Measurements from ENCODE around the gene FREY1.
A peak's percentile ranks its signal among the peaks of the same experiment; 100 is the strongest.

The FREY1 gene

GRCh38 chr11:45894555-45895247, 12.4 kb downstream of the FREY1 start:
- DNase-seq (ENCODE audit: low read depth) = no peak

DNA sequence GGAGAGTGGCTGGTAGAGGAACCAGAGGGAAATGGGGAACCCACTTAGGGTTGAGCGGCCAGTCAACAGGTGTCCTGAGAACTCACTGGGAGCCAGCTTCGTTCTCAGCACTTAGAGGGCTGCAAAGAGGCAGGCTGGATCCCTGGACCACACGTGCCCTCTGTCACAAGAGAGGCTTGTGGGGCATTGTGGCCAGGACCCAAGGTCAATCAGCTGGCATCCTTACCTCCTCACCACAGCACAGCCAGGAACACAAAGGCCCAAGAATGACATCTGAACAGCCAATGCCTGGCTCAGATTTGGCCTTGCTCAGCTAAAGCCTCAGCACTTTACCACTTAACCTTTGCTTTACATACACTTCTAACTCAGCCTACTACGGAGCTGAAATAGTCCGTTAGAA, 14.2 kb downstream of the FREY1 start:
- no peak for DNase-seq (ENCODE audit: low read depth)

- DNase-seq (ENCODE audit: low read depth) = no peak
These were observed 16.1 kb downstream of the FREY1 start for GRCh38 chr11:45890886-45891550.

- no peak for DNase-seq (ENCODE audit: low read depth)
These were observed 17.1 kb downstream of the FREY1 start for GRCh38 chr11:45889966-45890365.

- DNase-seq (ENCODE audit: low read depth) = no peak
These were observed 17.5 kb downstream of the FREY1 start for GRCh38 chr11:45889555-45889954.

DNA sequence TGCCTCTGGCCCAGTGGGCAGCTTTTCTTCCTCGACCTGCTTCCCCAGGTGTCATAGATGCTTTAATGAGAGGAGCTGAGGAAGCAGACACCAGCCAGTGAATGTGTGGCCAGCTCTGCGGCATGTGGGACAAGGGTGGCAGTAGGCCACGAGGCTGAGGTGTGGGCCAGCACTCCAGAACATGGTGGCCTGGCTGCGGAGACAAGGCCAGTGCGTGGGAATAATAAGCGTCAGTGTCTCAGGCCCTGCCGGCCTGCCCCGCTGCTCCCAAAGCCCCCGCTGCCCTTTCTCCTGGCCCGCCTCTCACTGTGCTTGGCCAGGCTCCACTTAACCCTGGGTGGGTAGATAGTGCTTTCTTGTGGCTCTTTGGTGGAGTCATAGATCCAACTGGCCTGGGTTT, 19.5 kb downstream of the FREY1 start:
- no peak for DNase-seq (ENCODE audit: low read depth)

DNA sequence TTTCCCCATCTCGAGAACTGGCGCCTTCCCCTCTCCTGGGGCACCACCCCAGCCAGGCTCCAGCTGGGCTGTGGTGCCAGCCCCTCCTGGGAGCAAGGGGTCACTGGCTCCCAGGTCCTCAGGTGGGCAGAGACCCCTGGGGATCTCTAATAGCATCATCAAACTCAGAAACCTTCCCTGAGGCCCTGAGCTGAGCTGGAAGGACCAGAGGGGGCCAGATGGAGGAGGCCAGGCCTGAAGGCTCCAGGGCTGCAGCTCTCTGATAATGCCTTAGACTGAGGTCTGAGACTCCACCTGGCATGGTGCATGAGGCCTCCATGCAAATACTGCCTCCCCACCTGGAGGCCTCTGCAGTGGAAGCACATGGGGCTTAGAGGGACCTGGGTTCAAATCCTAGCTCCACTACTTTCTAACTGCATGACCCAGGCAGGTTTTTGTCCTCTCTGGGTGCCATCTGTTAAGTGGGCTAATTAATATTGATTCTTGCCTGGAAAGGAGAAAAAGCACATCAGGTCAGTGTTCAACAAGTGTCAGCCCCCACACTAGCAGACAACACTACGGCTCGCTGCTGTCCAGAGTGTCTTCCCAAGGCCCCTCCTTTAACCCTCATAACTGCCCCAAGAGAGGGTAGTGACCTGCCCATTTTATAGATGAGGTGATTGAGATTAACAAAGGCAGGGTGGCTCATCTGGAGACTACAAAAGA, 20.1 kb downstream of the FREY1 start:
- no peak for DNase-seq (ENCODE audit: low read depth)

- no peak for DNase-seq (ENCODE audit: low read depth)
These were observed 20.9 kb downstream of the FREY1 start for GRCh38 chr11:45885921-45886721.

DNA sequence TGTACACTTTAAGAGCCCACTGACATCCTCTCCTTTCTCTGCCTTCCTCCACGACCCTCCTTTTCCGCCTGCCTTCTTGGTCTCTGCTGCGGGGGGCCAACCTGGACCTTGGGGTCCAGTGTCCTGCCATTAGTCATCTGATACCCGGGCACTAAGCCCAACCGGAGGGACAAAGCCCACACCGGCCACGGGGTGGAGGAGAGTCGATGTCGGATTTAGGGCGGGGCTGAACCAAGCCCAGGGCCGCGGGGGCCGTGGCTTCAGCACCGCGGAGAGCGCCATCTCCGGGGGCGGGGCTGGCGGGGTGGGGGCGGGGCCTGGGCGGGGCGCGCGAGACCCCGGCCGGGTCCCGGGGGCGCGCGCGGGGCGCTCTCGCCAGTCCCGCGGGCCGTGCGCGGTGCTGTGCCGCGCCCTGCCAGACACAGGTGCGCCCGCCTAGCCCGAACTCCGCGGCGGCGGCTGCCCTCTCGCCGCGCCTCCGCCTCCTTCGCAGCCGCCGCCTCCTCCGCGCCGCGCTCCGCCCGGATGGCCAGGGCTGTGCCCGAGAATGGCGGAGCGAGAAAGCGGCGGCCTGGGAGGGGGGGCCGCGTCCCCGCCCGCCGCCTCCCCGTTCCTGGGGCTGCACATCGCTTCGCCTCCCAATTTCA, 21.7 kb downstream of the FREY1 start, which contains the start of gene MAPK8IP1:
Gene MAPK8IP1 (plus strand): TSS at position 378 of the 647 bp plus-strand sequence. CDS start 170 bp downstream, at position 548.
- DNase-seq (ENCODE audit: low read depth) = peak; percentile 33

- no peak for DNase-seq (ENCODE audit: low read depth)
These were observed 22.4 kb downstream of the FREY1 start for GRCh38 chr11:45884596-45885185.

DNA sequence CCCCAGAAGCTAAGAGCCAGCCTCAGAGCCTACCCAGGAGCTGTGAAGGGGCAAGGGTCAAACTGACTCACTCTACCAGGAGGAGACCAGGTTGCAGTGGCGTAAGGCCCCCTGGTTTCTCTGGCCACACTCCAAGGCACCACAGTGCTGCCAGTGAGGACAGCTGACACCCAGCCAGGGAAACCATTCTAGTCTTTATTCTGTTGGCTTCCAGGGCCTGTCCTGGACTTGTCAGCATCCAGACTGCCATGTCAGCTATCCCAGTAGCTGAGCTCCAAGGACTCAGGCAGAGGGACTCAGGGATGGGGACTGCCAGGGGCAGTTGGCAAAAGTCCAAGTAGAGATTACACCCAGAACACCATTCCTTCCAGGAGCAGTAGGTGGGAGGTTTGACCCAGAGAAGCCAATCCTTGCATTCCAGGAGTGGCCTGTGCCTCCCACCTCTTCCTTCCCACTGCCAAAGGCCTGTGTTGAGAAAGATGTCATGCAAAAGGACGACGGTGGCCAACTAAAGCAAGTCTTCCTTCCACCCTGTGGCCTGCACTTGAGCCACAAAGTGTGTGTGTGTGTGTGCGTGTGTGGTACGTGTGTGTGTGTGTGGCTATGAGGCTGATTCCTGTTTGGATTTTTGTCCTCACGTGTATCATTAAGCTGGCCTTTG, 25.2 kb downstream of the FREY1 start:
- no peak for DNase-seq (ENCODE audit: low read depth)

- no peak for DNase-seq (ENCODE audit: low read depth)
These were observed 26.1 kb downstream of the FREY1 start for GRCh38 chr11:45880772-45881570.

GRCh38 chr11:45879803-45880686, 27.0 kb downstream of the FREY1 start:
- no peak for DNase-seq (ENCODE audit: low read depth)

- no peak for DNase-seq (ENCODE audit: low read depth)
These were observed 29.2 kb downstream of the FREY1 start for GRCh38 chr11:45877845-45878244.

DNA sequence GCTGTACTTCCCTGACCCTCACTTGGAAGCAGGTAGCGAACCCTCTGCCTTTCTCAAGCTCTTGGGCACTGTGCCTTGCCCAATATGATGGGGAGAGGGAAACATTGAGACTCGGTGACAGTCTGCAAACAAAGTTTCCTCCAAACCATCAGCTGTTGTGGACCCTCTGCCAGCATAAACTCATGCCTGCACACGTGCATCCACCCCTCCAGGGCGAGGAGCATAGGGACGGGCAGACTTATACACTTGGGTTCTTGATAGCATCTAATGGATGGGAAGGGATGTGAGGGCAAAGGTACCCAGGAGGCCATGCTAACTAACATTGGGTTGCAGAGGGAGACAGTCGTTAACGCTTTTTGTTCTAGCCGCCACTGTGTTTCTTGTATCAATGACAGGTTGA, 29.9 kb downstream of the FREY1 start:
- DNase-seq (ENCODE audit: low read depth) = no peak

- no peak for DNase-seq (ENCODE audit: low read depth)
These were observed 30.7 kb downstream of the FREY1 start for GRCh38 chr11:45876401-45876800.

DNA sequence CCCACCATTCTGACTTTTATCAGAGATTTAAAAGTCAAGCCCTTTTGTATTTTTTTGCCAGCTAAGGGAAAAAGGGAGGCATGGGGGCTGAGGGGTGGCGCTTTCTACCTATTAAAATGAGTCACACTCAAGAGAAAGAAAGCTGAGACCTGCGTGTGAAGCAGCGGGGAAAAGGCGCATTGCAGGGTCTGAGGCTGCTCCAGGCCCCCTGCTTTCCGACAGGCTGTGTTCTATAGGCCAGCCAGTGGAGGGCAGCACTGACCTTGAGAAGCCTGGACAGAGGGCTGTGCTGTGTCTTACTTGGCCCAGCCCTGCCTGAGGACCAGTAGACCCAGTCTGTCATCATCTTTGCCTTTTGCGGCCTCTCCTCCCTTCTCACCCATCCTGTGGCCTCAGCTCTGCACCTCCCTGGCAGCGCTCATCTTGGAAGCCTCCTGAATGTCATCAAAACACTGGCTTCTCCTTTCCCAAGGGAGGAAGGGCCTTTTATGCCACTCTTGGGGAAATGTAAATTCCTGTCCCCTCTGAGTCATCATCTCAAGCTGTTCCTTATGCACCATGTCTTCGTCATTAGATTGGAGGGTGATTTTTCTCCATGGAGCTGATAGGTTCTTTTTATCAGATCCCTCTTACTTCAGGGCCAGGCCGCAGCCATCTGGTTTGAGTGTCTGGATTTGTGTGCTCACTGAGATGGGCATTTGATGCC, 34.3 kb downstream of the FREY1 start:
- DNase-seq (ENCODE audit: low read depth) = no peak

DNA sequence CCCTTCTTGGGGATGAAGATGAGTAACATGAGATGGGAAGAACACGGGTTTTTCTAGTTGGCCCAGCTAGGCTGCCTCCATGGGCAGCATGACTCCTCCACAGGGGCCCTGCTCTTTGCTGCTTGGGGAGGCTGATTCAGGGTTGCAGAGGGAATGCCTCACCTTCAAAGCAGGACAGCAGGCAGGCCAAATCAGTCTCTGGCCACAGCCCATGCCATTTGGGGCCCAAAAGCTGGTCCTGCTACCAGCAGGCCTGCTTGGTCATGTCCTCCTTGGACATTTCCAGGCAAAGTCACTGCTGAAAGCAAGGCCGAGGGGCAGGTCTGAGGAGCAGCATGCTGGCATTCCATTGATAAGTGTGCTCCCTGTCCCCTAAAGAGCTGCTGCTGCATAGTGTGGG, 35.4 kb downstream of the FREY1 start:
- DNase-seq (ENCODE audit: low read depth) = no peak
